HepG2 (cell line): Measurements from ENCODE around the gene OXLD1. TPM values are rescaled to one million over a fixed set of nuclear protein-coding genes. Genes with fewer than 3 reads are reported as not detected.

Experiments used
- AFF4 ChIP-seq: sonication (generic); formaldehyde crosslinking; IDR thresholded peaks from 2 replicates; pipeline ENCODE4 v1.4.0; 2020; ENCODE audit warnings: missing genetic modification reagents
- ATF7 ChIP-seq, 2 experiments: fragments of 450-650 bp in 1 of 2; sonication (generic) in 1 of 2; formaldehyde crosslinking in 1 of 2; IDR thresholded peaks; 2 replicates each; pipeline versions ENCODE4 v1.4.0 to v1.6.1; 2016 to 2020; ENCODE audit warnings: antibody characterized with exemption in 1 of 2, mild to moderate bottlenecking in 1 of 2, missing genetic modification reagents in 1 of 2
- FIP1L1 ChIP-seq: fragments of 200-400 bp; formaldehyde crosslinking; IDR thresholded peaks from 2 replicates; pipeline ENCODE4 v1.6.1; 2018; ENCODE audit warnings: low read depth, mild to moderate bottlenecking, low read length, moderate library complexity, borderline replicate concordance; ENCODE audit not compliant: insufficient read depth
- FOXP1 ChIP-seq, 2 experiments: fragments of 450-650 bp in 1 of 2; IDR thresholded peaks; 2 replicates each; pipeline ENCODE4 v1.6.1; 2017 to 2018; ENCODE audit warnings: antibody characterized with exemption in 1 of 2
- JDP2 ChIP-seq: sonication (generic); formaldehyde crosslinking; IDR thresholded peaks from 2 replicates; pipeline ENCODE4 v1.8.1; 2022; ENCODE audit warnings: missing genetic modification reagents, borderline replicate concordance
- PHF21A ChIP-seq: sonication (generic); formaldehyde crosslinking; IDR thresholded peaks from 2 replicates; pipeline ENCODE4 v1.5.0; 2020; ENCODE audit warnings: mild to moderate bottlenecking, missing genetic modification reagents
- RFXANK ChIP-seq: IDR thresholded peaks from 2 replicates; pipeline ENCODE4 v1.6.1; 2016
- ZBTB2 ChIP-seq: sonication (generic); formaldehyde crosslinking; IDR thresholded peaks from 2 replicates; pipeline ENCODE4 v1.8.0; 2022; ENCODE audit warnings: low read depth, missing genetic modification reagents
- ZNF225 ChIP-seq: sonication (generic); formaldehyde crosslinking; IDR thresholded peaks from 2 replicates; pipeline ENCODE4 v1.4.0; 2020; ENCODE audit warnings: mild to moderate bottlenecking, missing genetic modification reagents
- ZNF746 ChIP-seq: sonication (generic); formaldehyde crosslinking; IDR thresholded peaks from 2 replicates; pipeline ENCODE4 v1.8.0; 2022; ENCODE audit warnings: mild to moderate bottlenecking, missing genetic modification reagents
- polyA plus RNA-seq, 8 experiments: library from polyadenylated mRNA; depleted of rRNA in 3 of 8; stranded (reverse) in 7 of 8; unstranded in 1 of 8; fragments of >200 nt; fragmentation: Illumina TruSeq in 4 of 8; extraction: Trizol in 4 of 8; gene quantifications; 2 replicates each; pipeline versions ENCODE4 v1.2.1 to v1.2.3, GENCODE V29; 2011 to 2016; ENCODE audit warnings: low read depth in 4 of 8, missing spikeins in 1 of 8, mixed read lengths in 1 of 8; ENCODE audit not compliant: insufficient read depth in 1 of 8
- total RNA-seq, 5 experiments: library from RNA; depleted of rRNA; stranded (reverse); fragments of >200 nt; fragmentation: Illumina TruSeq; extraction: Trizol; gene quantifications; 2 replicates each; pipeline ENCODE4 v1.2.3, GENCODE V29; 2016; ENCODE audit warnings: low read depth in 1 of 5
- TF ChIP-seq, protein P1 (sequence below): sonication (generic); formaldehyde crosslinking; IDR thresholded peaks from 2 replicates; pipeline ENCODE4 v1.5.0; 2020; ENCODE audit warnings: missing genetic modification reagents
- TF ChIP-seq, protein P2 (sequence below), 2 experiments: sonication (generic) in 1 of 2; formaldehyde crosslinking in 1 of 2; IDR thresholded peaks; 2 replicates each; pipeline versions ENCODE4 v1.6.1 to v1.9.0; 2014 to 2022; ENCODE audit warnings: antibody characterized with exemption in 1 of 2, borderline replicate concordance in 1 of 2, inconsistent platforms in 1 of 2, low read depth in 1 of 2, missing genetic modification reagents in 1 of 2

OXLD1 gene
- total and polyA plus RNA-seq, 2 of the 13 experiments (the other 11 are each of a cell fraction or from before 2014, with no cell fraction given), result 27.1 to 37.5 TPM

DNA sequence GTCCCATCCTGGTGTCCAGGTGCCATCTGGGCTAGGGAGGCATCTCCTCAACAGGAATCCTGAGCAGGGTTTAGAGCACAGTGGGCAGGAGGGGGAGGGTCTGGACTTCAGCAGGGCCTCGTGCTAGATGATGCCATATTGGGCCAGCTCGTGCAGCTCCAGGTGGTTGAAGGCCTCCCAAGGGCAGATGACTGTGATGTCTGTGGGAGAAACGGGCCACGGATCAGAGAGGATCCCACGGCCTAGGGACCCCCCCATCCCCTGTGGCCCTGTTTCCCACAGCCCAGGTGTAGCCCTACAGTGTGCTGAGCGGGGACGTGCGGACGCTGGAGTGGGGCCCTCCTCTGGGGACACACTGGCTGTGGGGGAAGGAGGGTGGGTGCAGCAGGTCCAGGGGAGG, 15.5 kb downstream of the OXLD1 start (continued):
- TF ChIP-seq AFF4 (CRISPR knock-in tag) (no peak), FIP1L1 (no peak), FOXP1 (IDR thresholded peaks at IDR 0.05) (no peak), FOXP1 (CRISPR knock-in tag; IDR thresholded peaks at IDR 0.05) (no peak), ZBTB2 (CRISPR knock-in tag) (no peak), PHF21A (no peak), ZNF746 (CRISPR knock-in tag) (no peak), ZNF225 (0 out of 2 replicates have a peak, but pooled peaks have one; percentile 12), RFXANK (CRISPR knock-in tag) (no peak), JDP2 (CRISPR knock-in tag) (no peak), ATF7 (IDR thresholded peaks at IDR 0.05) (no peak), ATF7 (CRISPR knock-in tag; IDR thresholded peaks at IDR 0.05) (no peak)
- TF ChIP-seq, protein P1, sequence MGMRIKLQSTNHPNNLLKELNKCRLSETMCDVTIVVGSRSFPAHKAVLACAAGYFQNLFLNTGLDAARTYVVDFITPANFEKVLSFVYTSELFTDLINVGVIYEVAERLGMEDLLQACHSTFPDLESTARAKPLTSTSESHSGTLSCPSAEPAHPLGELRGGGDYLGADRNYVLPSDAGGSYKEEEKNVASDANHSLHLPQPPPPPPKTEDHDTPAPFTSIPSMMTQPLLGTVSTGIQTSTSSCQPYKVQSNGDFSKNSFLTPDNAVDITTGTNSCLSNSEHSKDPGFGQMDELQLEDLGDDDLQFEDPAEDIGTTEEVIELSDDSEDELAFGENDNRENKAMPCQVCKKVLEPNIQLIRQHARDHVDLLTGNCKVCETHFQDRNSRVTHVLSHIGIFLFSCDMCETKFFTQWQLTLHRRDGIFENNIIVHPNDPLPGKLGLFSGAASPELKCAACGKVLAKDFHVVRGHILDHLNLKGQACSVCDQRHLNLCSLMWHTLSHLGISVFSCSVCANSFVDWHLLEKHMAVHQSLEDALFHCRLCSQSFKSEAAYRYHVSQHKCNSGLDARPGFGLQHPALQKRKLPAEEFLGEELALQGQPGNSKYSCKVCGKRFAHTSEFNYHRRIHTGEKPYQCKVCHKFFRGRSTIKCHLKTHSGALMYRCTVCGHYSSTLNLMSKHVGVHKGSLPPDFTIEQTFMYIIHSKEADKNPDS (CRISPR knock-in tag), result no peak
- TF ChIP-seq, protein P2, sequence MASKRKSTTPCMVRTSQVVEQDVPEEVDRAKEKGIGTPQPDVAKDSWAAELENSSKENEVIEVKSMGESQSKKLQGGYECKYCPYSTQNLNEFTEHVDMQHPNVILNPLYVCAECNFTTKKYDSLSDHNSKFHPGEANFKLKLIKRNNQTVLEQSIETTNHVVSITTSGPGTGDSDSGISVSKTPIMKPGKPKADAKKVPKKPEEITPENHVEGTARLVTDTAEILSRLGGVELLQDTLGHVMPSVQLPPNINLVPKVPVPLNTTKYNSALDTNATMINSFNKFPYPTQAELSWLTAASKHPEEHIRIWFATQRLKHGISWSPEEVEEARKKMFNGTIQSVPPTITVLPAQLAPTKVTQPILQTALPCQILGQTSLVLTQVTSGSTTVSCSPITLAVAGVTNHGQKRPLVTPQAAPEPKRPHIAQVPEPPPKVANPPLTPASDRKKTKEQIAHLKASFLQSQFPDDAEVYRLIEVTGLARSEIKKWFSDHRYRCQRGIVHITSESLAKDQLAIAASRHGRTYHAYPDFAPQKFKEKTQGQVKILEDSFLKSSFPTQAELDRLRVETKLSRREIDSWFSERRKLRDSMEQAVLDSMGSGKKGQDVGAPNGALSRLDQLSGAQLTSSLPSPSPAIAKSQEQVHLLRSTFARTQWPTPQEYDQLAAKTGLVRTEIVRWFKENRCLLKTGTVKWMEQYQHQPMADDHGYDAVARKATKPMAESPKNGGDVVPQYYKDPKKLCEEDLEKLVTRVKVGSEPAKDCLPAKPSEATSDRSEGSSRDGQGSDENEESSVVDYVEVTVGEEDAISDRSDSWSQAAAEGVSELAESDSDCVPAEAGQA (IDR thresholded peaks at IDR 0.05; ENCODE audit: low read depth), result no peak
- TF ChIP-seq, protein P2 (CRISPR knock-in tag; IDR thresholded peaks at IDR 0.05; ENCODE audit: borderline replicate concordance), result no peak
